ENCODE measurements around the gene SCAMP5. TPM values are rescaled to one million over a fixed set of nuclear protein-coding genes. Genes with fewer than 3 reads are reported as not detected.

The SCAMP5 gene
- total and polyA plus RNA-seq, 2 of the 13 experiments (the other 11 are each of a cell fraction or from before 2014, with no cell fraction given) = 34.3 to 49.0 TPM

DNA sequence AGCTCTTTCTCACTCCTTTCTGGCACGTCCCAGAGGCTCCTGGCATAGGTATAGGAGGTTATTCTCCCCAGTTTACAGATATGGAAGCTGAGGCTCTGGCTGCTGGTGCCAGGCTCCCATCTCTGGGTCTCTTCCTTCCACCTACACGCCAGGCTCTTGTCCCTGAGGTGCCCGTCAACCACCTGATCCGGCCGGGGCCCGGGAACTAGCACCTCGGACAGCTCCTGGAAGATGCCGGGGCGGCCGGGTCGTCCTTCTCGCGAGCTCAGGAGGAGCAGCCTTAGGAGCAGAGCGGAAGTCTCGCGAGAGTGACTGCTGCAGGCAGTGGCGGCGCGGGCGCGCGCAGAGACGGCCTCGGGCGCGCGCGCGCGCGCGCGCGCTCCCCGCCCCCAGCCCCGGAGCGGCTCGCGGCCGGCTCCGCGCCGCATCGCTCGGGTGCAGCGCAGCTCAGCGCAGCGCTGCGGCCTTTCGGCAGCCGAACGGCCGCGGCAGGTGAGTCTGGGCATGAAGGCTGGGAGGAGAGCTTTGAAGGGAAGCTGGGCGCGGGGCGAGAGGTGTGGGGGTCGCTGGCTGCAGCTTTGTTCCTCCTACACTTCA lies at the start of gene SCAMP5 (continued):
- TF ChIP-seq ZBTB40 (IDR thresholded peaks at IDR 0.05) (no peak), ZBTB40 (CRISPR knock-in tag; IDR thresholded peaks at IDR 0.05) (peak; percentile 62), KLF9 (CRISPR knock-in tag; IDR thresholded peaks at IDR 0.05; ENCODE audit: low read depth) (no peak), ZNF615 (CRISPR knock-in tag; IDR thresholded peaks at IDR 0.05; ENCODE audit: borderline replicate concordance) (no peak), ZNF468 (CRISPR knock-in tag; IDR thresholded peaks at IDR 0.05) (no peak), ZNF547 (CRISPR knock-in tag; IDR thresholded peaks at IDR 0.05) (peak; percentile 27; the same call in 1 of the 2 replicates), MXD3 (CRISPR knock-in tag; IDR thresholded peaks at IDR 0.05) (peak; percentile 92), HOXA3 (CRISPR knock-in tag; IDR thresholded peaks at IDR 0.05) (peak; percentile 87), HNRNPUL1 (IDR thresholded peaks at IDR 0.05; ENCODE audit: low read depth, low read length) (no peak), KDM4B (CRISPR knock-in tag; IDR thresholded peaks at IDR 0.05) (peak; percentile 90), KDM3A (CRISPR knock-in tag; IDR thresholded peaks at IDR 0.05; ENCODE audit: low read depth) (no peak), ZNF790 (CRISPR knock-in tag; IDR thresholded peaks at IDR 0.05; ENCODE audit: borderline replicate concordance) (peak; percentile 96; the same call in 1 of the 2 replicates), YEATS2 (CRISPR knock-in tag; IDR thresholded peaks at IDR 0.05; ENCODE audit: borderline replicate concordance) (peak; percentile 93), AKNA (CRISPR knock-in tag; IDR thresholded peaks at IDR 0.05; ENCODE audit: borderline replicate concordance) (no peak; the same call in 1 of the 2 replicates), ZNF776 (CRISPR knock-in tag; IDR thresholded peaks at IDR 0.05) (peak; percentile 89; the same call in 1 of the 2 replicates), ATF7-NPFF (CRISPR knock-in tag; IDR thresholded peaks at IDR 0.05; ENCODE audit: low read depth) (peak; percentile 95)

All from HepG2 (cell line).